Central memory CD4-positive, alpha-beta T cell (primary cell): ENCODE results near the gene ZMPSTE24.
"Not testable (repeated sequence)": the region's sequence is repeated elsewhere in the genome, so short reads cannot be mapped to it uniquely, and the experiment has no call there.

ENCODE experiments used
- DNase-seq: peaks from one replicate; pipeline ENCODE4 v3.0.0; 2022
- total RNA-seq, 3 experiments: gene quantifications; one replicate each; lab custom pipeline; 2026; lab: John Stamatoyannopoulos, UW

ZMPSTE24 gene
- total RNA-seq, result 25.3 to 157 (median 49.2) reads per million in 3 experiments

DNA sequence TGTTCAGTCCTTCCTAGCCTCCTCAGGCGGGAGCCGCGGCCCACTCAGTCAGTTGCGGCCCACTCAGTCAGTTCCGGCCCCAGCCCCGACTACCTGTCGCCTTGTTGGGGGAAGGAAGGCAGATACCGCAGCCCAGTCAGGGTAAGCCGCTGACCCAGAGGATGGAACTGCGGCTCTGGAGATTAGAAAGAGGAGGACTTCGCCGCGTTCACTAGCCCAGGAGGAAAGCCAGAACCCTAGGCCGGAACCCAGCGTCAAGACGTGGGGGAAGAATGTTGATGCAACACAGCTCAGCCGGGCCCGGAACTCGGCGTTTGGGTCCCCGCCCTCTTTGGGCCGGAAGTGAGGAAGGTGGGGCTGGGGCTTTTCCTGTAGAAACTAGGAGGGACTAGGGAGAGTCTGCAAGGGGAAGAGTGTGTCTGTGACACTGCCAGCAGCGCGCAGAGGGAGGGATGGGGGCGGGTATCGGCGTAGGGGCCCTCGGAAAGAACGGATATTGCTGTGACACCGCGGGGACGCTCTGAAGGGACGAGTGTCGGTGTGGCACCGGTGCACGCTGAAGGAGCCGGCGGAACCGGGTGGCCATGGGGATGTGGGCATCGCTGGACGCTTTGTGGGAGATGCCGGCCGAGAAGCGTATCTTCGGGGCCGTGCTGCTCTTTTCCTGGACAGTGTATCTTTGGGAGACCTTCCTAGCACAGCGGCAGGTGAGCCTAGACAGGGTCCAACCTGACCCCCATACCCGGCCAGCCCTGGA lies at the start of gene ZMPSTE24:
ZMPSTE24 (plus strand) TSS at position 549 of the 757 bp plus-strand sequence; CDS start at position 585, 36 bp downstream.
- peak; percentile 95 for DNase-seq

DNA sequence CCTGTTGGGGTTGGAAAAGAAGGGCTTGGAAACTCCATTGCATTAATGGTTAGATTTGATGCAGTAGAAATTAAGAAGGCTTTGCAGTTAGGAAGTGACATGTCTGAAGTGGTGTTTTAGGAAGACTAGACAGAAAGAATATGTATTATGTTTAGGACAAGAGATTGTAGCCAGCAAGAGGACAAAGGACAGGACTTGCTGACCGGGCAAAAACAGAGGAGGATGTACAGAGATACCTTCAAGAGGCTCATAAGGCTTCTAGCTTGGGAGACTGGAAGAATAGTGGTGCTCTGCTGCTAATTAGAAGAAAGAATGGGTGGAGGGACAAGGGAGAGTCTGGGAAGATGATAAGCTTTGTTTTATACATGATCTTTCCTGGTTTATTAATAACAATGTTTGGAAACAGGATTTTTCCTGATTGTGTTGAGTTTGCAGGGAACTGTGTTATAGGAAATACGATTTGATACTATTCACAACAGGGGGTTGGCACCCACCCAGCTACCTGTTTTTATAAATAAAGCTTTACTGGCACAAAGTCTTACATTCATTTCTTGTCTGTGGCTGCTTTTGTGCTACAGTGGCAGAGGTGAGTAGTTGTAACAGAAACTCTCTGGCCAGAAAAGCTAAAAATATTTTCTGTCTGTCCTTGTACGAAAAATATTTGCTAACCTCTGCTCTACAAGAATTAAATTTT lies 47.4 kb upstream of the ZMPSTE24 start:
- no peak for DNase-seq

DNA sequence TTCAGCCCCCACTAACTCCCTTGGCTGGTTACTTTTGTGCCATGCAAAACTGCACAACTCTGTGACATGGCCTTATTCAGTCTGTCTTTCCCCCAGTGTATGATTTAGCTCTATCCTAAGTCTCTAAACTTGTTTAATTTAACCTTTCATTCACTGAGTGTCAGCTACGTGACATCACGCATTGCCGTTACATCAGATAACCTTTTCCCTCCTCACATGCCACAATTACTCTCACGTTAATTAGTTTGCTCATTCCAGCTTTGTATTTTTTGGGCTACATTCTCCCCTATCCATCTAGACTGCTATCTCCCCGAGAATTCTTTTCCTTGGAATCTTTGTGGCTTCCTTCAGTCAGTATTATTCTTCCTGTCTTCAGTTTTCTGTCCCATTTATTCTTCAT lies 39.7 kb upstream of the ZMPSTE24 start:
- DNase-seq, result no peak

DNA sequence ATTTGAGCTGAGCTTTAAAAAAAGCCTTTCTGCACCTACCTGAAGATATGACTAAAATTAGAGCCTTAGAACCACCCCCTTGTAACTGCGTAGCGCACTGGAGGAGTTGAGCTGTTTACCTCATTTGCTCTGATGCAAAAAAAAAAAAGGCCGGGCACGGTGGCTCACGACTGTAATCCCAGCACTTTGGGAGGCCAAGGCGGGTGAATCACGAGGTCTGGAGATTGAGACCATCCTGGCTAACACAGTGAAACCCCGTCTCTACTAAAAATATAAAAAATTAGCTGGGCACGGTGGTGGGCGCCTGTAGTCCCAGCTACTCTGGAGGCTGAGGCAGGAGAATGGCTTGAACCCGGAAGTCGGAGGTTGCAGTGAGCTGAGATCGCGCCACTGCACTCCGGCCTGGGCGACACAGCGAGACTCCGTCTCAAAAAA lies 36.5 kb upstream of the ZMPSTE24 start:
- not testable (repeated sequence) for DNase-seq

DNA sequence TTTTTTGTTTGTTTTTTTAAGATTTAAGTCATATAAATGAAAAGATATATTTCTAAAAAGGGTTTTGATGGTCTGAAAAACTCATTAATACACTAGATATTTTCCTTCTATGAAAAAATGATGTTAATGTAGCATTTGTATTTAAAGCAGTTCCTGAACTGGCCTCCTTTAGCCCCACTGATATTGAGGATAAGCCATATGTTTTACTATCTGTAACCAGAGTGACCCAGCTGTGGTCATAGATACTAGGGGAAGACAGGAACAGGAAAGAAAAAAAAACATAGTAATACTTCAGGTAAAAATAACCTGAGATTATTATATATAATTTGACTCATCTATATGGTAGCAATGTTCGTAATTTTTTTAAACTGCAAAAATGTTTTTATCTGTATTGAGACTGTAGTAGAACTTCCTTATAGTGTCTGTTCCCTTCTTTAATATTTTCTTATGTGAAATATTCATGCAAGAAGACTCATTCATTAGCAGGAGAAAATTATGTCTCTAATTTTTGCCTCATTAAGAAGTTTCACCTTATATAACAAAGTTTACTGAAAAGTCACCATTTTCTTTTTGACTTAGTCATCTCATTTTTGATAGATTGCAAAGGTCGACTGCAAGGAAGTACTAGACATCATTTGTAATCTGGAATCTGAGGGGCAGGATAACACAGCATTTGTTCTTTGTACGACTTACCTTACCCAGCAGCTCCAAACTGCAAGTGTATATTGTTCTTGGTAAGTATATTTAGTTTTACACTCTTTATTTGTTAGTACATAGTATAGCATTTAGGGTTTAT lies 35.9 kb upstream of the ZMPSTE24 start:
- no peak for DNase-seq

DNA sequence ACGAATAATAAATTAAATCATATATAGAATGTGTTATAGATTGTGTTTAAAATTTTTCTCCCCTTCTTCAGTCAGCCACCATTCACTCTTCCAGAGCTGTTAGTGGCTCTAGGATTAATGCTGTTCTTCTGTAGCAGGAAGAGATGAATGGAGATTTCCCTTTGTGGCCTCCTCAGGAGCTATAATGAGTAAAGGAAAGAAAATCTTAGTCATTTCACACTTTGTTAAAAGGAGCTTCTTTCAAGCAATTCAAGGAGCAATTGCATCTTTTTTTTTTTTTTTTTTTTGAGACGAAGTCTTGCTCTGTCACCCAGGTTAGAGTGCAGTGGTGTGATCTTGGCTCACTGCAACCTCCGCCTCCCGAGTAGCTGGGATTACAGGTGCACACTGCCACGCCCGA lies 34.0 kb upstream of the ZMPSTE24 start:
- DNase-seq, result no peak

DNA sequence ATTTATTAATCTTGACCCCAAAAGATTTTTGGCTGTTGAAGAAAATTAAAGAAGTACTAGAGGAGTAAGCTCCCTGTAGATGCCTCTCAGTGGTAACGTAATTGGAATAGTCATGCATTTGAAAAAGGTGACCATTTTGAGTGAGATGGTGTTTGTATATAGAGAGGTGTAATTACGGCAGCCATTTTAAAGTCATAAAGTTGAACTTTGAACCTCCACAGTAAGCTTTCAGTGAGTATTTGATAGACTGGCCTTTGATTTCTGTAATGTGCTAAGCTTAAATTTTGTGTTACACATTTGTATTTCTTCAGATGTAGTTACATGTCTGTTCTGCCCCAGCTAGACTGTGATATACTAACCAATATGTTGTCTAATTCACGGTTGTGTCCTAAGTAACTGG lies 31.8 kb upstream of the ZMPSTE24 start:
- no peak for DNase-seq

DNA sequence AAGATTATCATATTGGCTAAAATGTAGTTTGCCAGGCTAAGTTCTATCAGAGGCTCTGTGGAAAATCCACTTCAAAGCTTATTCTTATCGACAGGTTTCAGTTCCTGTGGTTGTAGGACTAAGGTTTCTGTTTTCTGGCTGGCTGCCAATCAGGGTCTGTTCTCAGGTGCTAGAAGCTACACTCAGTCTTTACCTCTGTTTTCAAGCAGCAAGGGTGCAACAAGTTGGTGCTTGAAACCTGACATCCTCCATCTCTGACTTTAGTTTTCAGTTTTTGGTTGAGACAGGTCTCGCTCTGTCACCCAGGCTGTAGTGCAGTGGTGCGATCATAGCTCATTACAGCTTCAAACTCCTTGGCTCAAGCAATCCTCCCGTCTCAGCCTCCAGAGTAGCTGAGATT lies 25.6 kb upstream of the ZMPSTE24 start:
- peak; percentile 42 for DNase-seq

DNA sequence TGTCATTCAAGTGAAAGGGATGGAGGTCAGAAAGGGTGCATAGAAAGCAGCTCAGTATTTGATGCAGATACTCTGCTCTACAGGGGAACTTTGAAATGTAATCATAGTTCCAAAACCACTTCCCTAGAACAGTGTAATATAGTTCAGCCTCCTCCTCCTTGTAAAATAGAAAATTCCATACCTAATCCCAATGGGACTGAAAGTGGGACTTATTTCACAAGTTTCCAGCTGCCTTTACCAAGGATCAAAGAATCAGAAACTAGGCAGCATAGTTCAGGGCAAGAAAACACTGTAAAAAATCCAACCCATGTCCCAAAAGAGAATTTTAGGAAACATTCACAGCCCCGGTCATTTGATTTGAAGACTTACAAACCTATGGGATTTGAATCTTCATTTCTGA lies 18.4 kb upstream of the ZMPSTE24 start:
- DNase-seq, result no peak

DNA sequence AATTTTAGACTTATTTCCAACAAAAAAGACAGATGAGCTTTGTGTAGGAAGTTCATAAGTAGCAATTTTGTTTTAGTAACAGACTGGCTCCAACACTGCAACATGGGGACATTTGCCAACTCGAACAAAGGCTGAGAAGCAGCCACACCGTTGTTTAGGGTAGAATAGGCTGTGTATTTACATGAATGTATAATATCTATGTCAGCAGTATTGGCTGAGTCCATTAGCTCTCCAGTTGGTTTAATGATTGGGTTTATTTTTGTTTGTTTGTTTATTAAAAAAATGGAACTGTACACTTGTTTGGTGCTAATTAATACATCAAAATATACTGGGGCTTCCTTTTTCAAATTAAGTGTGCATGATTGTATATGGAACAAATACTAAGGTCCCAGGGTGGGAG lies 17.6 kb upstream of the ZMPSTE24 start:
- no peak for DNase-seq

DNA sequence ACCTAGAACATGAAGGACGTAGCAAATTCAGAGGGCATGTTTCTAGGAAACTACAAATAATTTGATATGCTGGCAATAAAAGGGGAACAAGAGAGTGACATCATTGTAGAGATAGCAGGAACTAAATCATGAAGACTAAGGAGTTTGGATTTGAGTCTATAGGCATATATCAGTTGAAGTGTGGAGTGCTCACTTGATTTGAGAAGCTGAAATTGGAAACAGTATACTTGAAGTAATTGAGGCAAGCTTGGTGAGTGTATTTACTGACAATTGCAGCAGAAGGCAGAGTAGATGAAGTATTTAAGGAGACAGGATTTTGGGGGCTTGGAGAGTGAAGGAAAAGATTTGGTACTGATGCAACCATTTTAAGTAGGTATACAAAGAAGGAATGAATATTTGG lies 16.7 kb upstream of the ZMPSTE24 start:
- DNase-seq, result no peak

DNA sequence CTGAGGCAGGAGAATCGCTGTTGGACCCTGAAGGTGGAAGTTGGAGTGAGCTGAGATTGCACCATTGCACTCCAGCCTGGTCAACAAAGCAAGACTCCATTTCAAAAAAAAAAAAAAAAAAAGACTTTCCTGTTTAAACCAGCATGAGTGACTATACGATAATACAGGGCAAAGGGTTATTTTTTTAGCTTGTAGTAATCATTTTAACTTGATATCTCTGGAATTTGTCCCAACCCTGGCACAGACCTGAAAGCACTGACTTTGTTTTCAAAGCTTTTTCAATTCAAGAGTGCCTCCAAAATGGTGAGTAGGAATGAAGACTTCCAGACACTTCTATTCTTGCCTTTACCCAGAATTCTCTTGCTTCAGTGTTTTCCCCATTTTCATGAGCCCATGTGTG lies 14.7 kb upstream of the ZMPSTE24 start:
- no peak for DNase-seq

DNA sequence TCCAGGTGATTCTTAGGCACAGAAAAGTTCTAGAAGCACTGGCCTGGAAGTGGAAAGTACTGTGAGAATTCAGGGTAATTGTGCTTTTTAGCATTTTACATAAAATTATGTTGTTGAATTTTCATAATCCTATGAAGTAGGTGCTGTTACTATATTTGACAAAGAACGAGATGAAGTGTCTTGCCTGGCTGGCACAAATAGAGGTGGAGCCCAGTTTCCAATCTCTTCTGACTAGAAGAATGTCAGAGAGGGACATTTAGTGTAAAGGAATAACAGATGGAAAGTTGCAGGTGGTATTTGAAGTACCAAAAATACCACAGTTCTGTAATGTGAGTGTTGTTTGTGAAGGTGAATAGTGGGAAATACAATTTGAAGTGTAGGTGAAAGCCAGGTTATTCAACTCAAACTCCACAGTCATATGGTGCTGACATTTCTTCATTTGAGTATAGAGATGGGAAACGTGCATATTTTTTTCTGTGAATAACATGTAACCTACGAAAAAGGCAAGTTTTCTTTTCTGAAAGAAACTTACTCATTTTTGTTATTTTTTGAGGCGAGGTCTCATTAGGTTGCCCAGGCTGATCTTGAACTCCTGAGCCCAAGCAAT lies 13.8 kb upstream of the ZMPSTE24 start:
- no peak for DNase-seq

DNA sequence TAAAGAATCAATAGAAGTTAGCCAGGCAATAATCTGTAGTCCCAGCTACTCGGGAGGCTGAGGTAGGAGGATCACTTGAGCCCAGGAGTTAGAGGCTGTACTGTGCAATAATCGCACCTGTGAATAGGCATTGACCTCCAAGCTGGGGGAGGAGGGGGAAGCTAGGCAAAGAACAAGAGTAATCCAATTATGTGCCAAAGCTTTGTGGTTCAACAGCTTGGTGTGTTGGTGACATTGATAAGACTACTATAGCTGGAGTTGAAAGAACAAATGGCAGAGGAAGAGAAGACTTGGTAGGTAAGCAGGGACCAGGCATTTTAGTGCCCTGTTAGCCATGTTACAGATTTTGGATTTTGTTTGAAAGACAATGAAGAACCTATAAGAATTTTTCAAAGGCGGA lies 12.3 kb upstream of the ZMPSTE24 start:
- DNase-seq, result no peak

DNA sequence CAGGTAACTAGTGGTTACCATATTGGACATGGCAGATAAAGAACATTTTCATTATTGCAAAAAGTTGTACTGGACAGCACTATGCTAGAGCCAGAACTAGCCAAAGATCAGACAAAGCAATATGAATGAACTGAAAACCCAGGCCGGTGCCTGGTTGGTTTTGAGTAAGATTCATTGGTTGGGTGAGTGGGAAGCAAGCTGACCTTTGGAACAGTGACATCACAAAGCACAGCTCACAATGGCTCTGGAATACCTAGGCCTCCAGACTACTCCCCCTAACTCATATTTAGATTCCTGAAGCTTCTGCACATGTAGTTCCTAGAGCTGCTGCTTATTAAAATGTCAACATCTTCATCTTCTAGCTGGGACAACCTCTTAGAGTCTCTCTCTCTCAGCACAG lies 10.4 kb upstream of the ZMPSTE24 start, which contains the start of gene TMCO2:
TMCO2 (plus strand) TSS at position 283 of the 400 bp plus-strand sequence; CDS start at position 340, 57 bp downstream.
- no peak for DNase-seq

DNA sequence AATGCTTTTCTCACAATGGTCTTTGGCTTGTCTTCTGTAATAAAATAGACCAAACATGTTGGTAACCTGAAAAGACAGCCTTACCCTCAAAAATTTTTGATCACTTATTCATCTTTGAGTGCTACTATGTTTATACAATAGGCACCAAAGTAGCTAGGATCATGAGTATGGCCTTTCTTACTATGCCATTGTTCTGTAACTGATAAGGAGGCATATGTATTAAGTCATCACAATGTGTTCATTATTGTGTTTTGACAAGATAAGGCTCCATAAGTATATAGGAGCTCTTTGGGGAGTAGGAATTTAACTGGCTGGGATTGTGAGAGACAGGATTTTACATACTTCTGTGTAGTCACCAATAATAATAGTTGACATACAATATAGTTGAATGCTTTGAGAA lies 9.6 kb upstream of the ZMPSTE24 start:
- DNase-seq, result no peak

DNA sequence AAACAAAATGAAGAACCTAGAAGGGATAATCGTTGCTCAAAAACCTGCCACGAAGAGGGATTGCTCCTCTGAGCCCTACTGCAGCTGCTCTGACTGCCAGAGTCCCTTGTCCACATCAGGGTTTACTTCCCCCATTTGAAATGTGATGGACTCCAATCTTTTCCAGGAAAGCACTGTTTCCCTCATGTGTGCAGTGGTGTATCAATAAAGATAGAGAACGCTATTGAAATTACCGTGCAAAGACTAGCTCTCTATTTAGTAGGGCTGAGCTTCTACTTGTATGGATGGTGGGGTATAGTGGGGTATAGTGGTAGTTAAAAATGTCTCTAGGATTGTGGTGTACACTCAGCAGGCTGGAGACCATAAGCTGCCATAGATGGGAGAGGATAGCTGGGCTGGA lies 6.6 kb upstream of the ZMPSTE24 start:
- no peak for DNase-seq

DNA sequence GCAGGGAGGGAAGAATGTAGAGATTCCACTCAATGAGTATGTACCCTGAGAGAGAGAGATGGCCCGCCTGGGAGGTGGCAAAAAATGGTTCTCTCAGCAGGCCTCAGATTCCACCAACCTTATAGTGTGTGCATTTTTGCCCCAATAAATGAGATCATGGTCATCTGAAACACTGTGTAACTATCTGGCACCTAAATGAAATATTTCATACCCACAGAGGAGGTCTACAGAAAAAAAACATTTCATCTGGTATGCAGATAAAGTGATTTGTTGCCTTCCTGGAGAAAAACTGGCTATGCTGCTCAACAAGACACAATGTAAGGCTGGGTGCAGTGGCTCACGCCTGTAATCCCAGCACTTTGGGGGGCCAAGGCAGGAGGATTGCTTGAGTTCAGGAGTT lies 5.4 kb upstream of the ZMPSTE24 start:
- DNase-seq, result no peak

DNA sequence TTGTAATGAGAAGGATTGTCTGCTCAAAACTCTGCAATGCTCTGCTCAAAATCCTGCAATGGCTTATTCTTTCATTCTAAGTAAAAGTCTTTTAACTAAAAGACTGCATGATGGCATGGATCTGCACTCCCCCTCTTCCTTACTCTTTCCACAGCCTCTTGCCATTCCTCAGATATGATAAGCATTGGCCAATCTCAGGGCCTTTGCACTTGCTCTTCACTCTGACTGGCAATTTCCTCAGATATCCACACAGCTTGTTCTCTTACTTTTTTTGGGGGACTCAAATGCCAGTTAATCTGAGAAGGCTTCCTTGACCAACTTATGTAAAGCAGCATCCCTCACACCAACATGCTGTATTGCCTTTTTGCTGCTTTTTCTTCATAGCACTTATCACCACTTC lies 2.8 kb upstream of the ZMPSTE24 start:
- DNase-seq, result no peak

DNA sequence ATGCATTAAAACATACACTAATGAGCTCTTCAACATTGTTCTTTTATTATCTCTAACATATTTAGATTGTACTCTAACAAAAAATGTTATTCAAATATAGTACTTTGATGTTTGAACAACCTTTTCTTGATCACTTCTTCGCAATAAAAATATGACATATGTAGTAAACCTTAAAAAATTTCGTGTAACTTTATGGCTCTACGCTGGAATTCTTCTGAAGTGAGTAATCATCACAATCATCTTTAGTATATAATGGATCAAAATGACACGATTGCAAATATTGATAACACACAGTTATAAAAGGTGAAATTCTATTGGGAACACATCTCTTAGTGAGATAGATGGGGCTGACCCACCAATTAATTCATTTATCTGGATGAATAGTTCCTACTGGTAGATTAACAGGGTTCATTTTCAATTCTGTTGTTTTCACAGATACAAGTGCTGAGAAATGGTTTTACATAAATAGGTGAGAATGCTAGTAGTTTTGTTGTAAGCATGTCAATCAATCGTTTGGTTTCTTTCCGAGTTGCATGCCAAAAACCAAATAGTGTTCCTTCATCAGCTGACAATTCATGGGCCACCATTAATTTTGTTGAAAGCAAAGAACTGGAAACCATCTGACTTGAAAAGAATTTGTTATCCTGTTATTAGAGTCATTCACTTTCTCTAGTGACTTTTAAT lies 1.5 kb upstream of the ZMPSTE24 start:
- DNase-seq, result no peak

DNA sequence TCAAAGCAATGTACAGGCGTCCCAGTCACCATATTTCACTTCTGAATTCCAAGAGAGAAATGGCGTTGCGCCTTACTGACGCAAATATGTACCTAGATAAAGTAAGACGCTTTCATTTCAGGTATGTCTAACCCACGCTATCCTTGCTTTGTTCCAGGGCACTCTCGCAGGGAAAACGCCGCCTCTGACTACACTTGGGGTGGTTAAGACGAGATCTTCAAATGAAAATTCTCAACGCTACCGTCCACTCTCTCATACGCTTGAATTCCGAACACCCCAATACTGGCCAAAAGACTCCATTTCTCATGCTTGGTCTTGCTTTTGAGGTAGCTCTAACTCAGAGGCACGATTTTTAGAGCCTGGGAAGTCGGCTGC lies 736 bp upstream of the ZMPSTE24 start:
- DNase-seq, result no peak

DNA sequence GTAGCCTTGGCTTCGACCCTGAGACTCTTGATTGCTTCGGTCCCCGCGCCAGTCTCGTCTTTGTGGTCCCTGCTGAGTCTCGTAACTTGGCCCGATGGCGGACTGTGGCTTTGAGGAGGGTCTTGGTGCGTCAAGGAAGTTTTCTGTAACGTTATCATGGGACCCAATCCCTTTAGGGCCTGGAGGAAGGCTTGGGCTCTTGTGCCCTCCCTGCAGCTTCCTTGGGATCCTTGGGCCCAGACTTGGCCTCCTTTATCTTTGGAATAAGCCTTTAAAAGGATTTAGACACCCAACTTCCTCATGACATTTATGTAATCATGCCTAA lies 371 bp downstream of the ZMPSTE24 start:
- DNase-seq, result no peak

DNA sequence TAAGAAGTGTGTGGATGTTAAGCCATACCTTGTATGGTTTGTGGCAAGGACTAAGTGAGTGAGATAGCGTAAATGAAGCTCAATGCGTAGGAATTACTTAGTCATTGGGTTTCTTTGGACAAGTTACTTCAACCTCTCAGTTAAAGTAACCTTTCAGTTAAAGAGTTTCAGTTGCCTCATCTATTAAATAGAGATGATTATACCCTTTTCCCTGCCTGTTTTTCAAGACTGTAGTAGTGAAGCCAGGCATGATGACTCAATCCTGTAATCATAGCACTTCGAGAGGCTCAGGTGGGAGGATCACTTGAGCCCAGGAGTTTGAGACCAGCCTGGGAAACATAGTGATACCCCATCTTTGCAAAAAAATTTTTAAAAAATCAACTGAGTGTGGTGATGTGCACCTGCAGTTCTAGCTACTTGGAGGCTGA lies 6.3 kb downstream of the ZMPSTE24 start:
- no peak for DNase-seq
